Right lobe of liver (tissue), 4 donors: ENCODE results near the gene KMT2E.

Source experiments
- CTCF ChIP-seq, 4 donors: fragments of 200-600 bp in 3 of 4; fragments of 450-650 bp in 1 of 4; IDR thresholded peaks; one replicate each; pipeline versions ENCODE4 v1.5.1 to v1.8.0; 2016 to 2022; ENCODE audit warnings: antibody characterized with exemption in 4 of 4, mild to moderate bottlenecking in 2 of 4
- POLR2A ChIP-seq: fragments of 450-650 bp; IDR thresholded peaks from one replicate; pipeline ENCODE4 v1.6.1; 2017; ENCODE audit warnings: antibody characterized with exemption, mild to moderate bottlenecking
- donor health status: DM: no; HTN: no; CAD: no.
- donor health status: DM: no; HTN: no; CAD: no.
- donor health status: DM: no; HTN: yes; CAD: no.

GRCh38 chr7:105136221-105136620 lies 122.2 kb downstream of the KMT2E start:
- TF ChIP-seq POLR2A (no peak), CTCF (IDR thresholded peaks at IDR 0.05) (no peak)
